GM23248 (cell line): Measurements from ENCODE around the gene SCD5. TPM values are rescaled to one million over a fixed set of nuclear protein-coding genes. Genes with fewer than 3 reads are reported as not detected.
"Not testable (repeated sequence)": the region's sequence is repeated elsewhere in the genome, so short reads cannot be mapped to it uniquely, and the experiment has no call there.

ENCODE experiments used
- DNase-seq: peaks from one replicate; pipeline ENCODE4 v3.0.0-alpha.2; 2015
- H2AFZ ChIP-seq: fragments of 200-600 bp; sonication (generic); 2 replicates; pipeline ENCODE4 v1.6.1; 2016; ENCODE audit warnings: antibody characterized with exemption
- H3F3A ChIP-seq: fragments of 200-600 bp; sonication (generic); 2 replicates; pipeline ENCODE4 v1.6.1; 2016; ENCODE audit warnings: mild to moderate bottlenecking, antibody characterized with exemption, mixed run types; ENCODE audit not compliant: insufficient read depth
- H3K27ac ChIP-seq: fragments of 200-600 bp; sonication (generic); 2 replicates; pipeline ENCODE4 v1.5.1; 2016; ENCODE audit warnings: mild to moderate bottlenecking
- H3K27me3 ChIP-seq: fragments of 200-600 bp; sonication (generic); replicated peaks from 2 replicates; pipeline ENCODE4 v1.6.1; 2016; ENCODE audit warnings: mild to moderate bottlenecking; ENCODE audit not compliant: insufficient read depth
- H3K36me3 ChIP-seq: fragments of 200-600 bp; sonication (generic); 2 replicates; pipeline ENCODE4 v1.6.1; 2016; ENCODE audit warnings: low read depth, mild to moderate bottlenecking
- H3K4me1 ChIP-seq: fragments of 200-600 bp; sonication (generic); 2 replicates; pipeline ENCODE4 v1.6.1; 2016; ENCODE audit warnings: mild to moderate bottlenecking; ENCODE audit not compliant: insufficient read depth
- H3K4me2 ChIP-seq: fragments of 200-600 bp; sonication (generic); one replicate; pipeline ENCODE4 v1.6.1; 2016; ENCODE audit warnings: mild to moderate bottlenecking; ENCODE audit not compliant: unreplicated experiment
- H3K4me3 ChIP-seq: fragments of 200-600 bp; sonication (generic); 2 replicates; pipeline ENCODE4 v1.5.1; 2016; ENCODE audit warnings: mild to moderate bottlenecking
- H3K79me2 ChIP-seq: fragments of 200-600 bp; sonication (generic); 2 replicates; pipeline ENCODE4 v1.6.1; 2016; ENCODE audit warnings: mild to moderate bottlenecking; ENCODE audit not compliant: insufficient read depth
- H3K9ac ChIP-seq: fragments of 200-600 bp; sonication (generic); 2 replicates; pipeline ENCODE4 v1.6.1; 2016; ENCODE audit warnings: mild to moderate bottlenecking
- H3K9me2 ChIP-seq: fragments of 200-600 bp; sonication (generic); 2 replicates; pipeline ENCODE4 v1.6.1; 2016; ENCODE audit warnings: mixed run types, mild to moderate bottlenecking, moderate library complexity; ENCODE audit not compliant: insufficient read depth
- H3K9me3 ChIP-seq: fragments of 200-600 bp; sonication (generic); one replicate; pipeline ENCODE4 v1.6.1; 2017; ENCODE audit warnings: low read depth
- H4K20me1 ChIP-seq: fragments of 200-600 bp; sonication (generic); 2 replicates; pipeline ENCODE4 v1.6.0; 2016; ENCODE audit not compliant: insufficient read depth
- EZH2 ChIP-seq: fragments of 200-600 bp; sonication (generic); IDR thresholded peaks from 2 replicates; pipeline ENCODE4 v1.6.1; 2018; ENCODE audit warnings: antibody characterized with exemption, mild to moderate bottlenecking; ENCODE audit not compliant: insufficient read depth, poor library complexity, severe bottlenecking
- EZH2phosphoT487 ChIP-seq: fragments of 200-600 bp; sonication (generic); IDR thresholded peaks from 2 replicates; pipeline ENCODE4 v1.6.1; 2018; ENCODE audit warnings: antibody characterized with exemption, moderate library complexity, mild to moderate bottlenecking, low read depth; ENCODE audit not compliant: insufficient read depth
- WGBS, 2 experiments: methylation state at CpG; one replicate each; pipeline ENCODE4 v1.1.6; 2015 to 2017; ENCODE audit warnings: low lambda C conversion rate in 2 of 2, low coverage in 1 of 2; ENCODE audit errors: missing lambda C conversion rate in 2 of 2; 5-methylcytosine and 5-hydroxymethylcytosine counted together
- in situ Hi-C: fragments of 300-500 bp; cut with MboI; formaldehyde crosslinking; loops from 2 replicates; pipeline ENCODE4 v1.15.0; 2020
- polyA plus RNA-seq: library from polyadenylated mRNA; unstranded; fragments of >200 nt; fragmentation: Nextera tagmentation; extraction: Ambion mirVana; gene quantifications from 2 replicates; pipeline ENCODE4 v1.2.1, GENCODE V29; 2016
- total RNA-seq: library from RNA; depleted of rRNA; stranded (reverse); fragments of >200 nt; shearing (Covaris generic); gene quantifications from 2 replicates; pipeline ENCODE4 v1.2.3, GENCODE V29; 2014; rRNA removed

Gene SCD5
- total RNA-seq (37.6 and 39.8 TPM in 2 replicates), polyA plus RNA-seq (12.5 TPM in 2 replicates)

DNA sequence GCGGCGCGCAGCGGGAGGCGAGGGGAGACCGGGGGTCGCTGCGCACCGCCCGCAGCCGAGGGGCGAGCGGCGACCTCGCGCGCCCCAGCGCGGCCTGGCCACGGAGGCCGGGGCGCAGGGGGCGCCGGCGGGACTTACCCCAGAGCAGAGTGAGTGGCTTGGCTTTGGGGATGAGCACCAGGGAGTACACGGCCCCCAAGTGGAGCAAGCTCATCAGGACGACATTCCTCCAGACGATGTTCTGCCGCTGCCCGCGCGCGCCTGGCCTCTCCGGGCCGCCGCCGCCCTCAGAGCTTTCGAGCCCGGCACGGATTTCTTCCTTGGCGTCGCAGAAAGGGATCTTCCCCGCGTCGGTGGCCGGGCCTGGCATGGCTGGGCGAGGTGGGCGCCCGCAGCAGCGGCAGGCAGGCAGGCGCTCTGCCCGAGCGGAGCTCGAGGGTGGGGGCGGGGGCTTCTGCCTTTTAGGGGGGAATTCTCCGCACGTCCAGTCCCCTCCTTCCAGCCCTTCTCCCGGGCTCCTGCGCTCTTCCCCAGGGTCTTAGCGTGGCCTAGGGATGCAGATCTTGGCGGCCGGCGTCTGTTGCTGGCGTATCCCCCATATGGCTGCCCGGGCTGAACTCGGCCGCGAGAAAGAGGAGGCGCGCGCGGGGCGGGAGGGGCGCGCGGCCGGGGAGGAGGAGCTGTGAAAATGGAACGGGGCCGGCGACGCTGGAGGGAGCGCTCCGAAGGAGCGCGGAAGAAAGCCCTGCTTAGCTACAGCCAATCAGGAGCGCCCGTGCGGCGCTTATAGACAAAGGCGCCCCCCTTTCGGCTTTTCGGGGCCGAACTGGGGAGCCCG is at the start of gene SCD5:
Gene SCD5, minus strand, starts transcription at position 629 of the 838 bp plus-strand sequence. Its CDS starts 259 bp downstream, at position 370.
- peak within 1 kb of the TSS; percentile 77 for H2AFZ ChIP-seq
- DNase-seq: peak; percentile 96
- H4K20me1 ChIP-seq: no peaks in the 10 kb centered on the region
- TF ChIP-seq EZH2phosphoT487: no peak
- H3K79me2 ChIP-seq: peaks cover 40% of the 10 kb centered on the region
- peaks cover 18% of the 10 kb centered on the region for H3F3A ChIP-seq
- H3K4me1 ChIP-seq: peaks cover 17% of the 10 kb centered on the region
- H3K4me3 ChIP-seq: peak within 1 kb of the TSS; percentile 83
- in situ Hi-C loops: no loop called here
- H3K9me2 ChIP-seq: no peaks in the 10 kb centered on the region
- peak within 1 kb of the TSS; percentile 82 for H3K4me2 ChIP-seq
- no peaks in the 10 kb centered on the region for H3K27me3 ChIP-seq
- H3K27ac ChIP-seq: no peak within 1 kb of the TSS
- 1 to 2% methylated on average over 63 to 94 of the region's 94 CpGs for whole genome bisulfite sequencing, 2 experiments
- H3K9ac ChIP-seq: peak within 1 kb of the TSS; percentile 73
- H3K36me3 ChIP-seq: no peaks in the 10 kb centered on the region
- H3K9me3 ChIP-seq: no peaks in the 10 kb centered on the region

DNA sequence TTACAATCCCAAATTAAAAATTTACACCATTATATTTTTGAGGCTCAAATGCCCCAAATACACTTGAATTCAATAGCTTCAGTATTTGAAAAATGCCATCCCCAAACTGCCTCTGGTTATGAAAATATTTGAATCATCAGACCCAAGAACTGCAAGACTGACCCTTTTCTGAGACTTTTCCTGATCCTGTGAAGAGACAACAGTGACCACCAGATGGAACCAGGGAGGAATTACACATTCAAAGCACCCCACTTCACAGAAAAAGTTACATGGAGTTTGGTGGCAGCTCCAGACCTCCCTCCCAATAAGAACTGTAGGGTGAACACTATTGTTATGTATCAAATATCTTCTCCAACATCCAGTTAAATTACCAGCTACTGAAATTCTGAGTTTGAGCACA is 44.0 kb upstream of the SCD5 start:
- peak; percentile 68 for DNase-seq
- Histone ChIP-seq H3K79me2 (peaks cover 88% of the 10 kb centered on the region), H3K9ac (no peak overlapping the region), H3K36me3 (peaks cover 94% of the 10 kb centered on the region), H3K9me2 (no peaks in the 10 kb centered on the region), H3K4me1 (no peaks in the 10 kb centered on the region), H3F3A (peaks cover 55% of the 10 kb centered on the region), H3K27me3 (no peaks in the 10 kb centered on the region), H3K27ac (no peak overlapping the region), H3K4me3 (no peak overlapping the region), H3K9me3 (no peaks in the 10 kb centered on the region), H3K4me2 (no peak overlapping the region), H4K20me1 (no peaks in the 10 kb centered on the region), H2AFZ (no peak overlapping the region)
- in situ Hi-C loops: no loop called here
- TF ChIP-seq EZH2phosphoT487 (no peak), EZH2 (no peak)

DNA sequence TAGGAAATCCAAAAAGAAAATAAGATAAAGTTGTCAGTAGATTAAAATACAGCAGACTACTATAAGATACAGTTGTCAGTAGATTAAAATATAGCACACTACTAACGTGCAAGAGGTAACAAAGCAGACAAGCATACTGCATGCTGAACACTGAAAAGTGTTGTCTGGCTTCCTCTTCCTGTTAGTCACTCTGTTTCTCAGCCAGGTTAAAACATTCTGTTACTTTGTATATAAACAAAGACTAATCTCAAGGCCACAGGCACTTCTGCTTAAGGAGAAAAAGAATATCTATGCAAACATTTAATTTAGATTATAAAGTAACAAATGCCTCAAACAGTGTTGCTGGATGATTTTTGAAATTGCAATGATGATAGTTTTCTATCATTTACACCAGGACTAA is 41.0 kb upstream of the SCD5 start:
- H3K9me2 ChIP-seq: no peaks in the 10 kb centered on the region
- no peak overlapping the region for H3K4me3 ChIP-seq
- H3K4me2 ChIP-seq: no peak overlapping the region
- no peaks in the 10 kb centered on the region for H3K9me3 ChIP-seq
- H3K4me1 ChIP-seq: peaks cover 4% of the 10 kb centered on the region; the same call in 1 of the 2 replicates
- peaks cover 67% of the 10 kb centered on the region for H3F3A ChIP-seq
- 88% methylated on average over 1 of the region's 1 CpG for whole genome bisulfite sequencing, 2 experiments
- H3K27ac ChIP-seq: no peak overlapping the region
- no peak overlapping the region for H3K9ac ChIP-seq
- in situ Hi-C loops: no loop called here
- H3K79me2 ChIP-seq: peaks cover 88% of the 10 kb centered on the region
- no peak overlapping the region for H2AFZ ChIP-seq
- H3K36me3 ChIP-seq: peaks cover 90% of the 10 kb centered on the region
- TF ChIP-seq EZH2 (no peak), EZH2phosphoT487 (no peak)
- no peaks in the 10 kb centered on the region for H3K27me3 ChIP-seq
- no peaks in the 10 kb centered on the region for H4K20me1 ChIP-seq
- peak; percentile 20 for DNase-seq

DNA sequence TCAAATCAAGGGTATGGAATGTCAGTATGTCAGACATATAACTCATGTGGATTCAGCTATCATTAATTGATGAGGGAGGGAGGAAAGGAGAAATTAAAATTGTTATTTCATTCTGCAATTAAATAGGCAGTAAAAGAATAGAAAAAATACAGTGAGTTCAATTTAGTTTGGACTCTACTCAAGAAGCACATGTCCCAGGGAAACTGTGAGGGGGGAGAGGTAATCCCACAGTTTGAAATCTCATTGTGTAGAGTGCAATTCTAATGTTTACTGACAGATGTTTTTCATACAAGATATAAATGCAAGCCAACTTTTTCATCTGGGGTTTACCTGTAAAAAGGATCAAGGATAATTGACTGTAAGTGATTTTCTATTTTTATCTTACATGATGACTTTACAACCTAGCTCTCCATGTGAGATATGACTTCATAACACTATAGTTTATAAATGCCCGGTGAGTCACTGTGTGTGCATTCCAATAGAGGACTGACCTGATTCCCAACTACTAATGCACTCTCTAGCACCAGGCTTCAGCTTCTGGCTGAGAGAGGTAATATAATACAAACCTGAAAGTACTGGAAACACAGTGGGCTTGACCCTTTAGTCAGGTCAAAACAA is 35.2 kb upstream of the SCD5 start:
- Histone ChIP-seq H4K20me1 (peaks cover 4% of the 10 kb centered on the region; the same call in 1 of the 2 replicates), H3K9me3 (no peaks in the 10 kb centered on the region), H3K36me3 (peaks cover 70% of the 10 kb centered on the region), H3K9ac (peak overlapping the region; percentile 30), H3K9me2 (no peaks in the 10 kb centered on the region), H3K27ac (peak overlapping the region; percentile 67), H2AFZ (no peak overlapping the region), H3K4me2 (no peak overlapping the region), H3K79me2 (peaks cover 95% of the 10 kb centered on the region), H3K4me1 (peaks cover 15% of the 10 kb centered on the region), H3K27me3 (no peaks in the 10 kb centered on the region), H3K4me3 (no peak overlapping the region), H3F3A (peaks cover 63% of the 10 kb centered on the region)
- DNase-seq: peak; percentile 96
- in situ Hi-C loops: no loop called here
- WGBS, 2 experiments: 0% methylated on average over 1 of the region's 1 CpG
- TF ChIP-seq EZH2: no peak
- no peak for TF ChIP-seq EZH2phosphoT487

DNA sequence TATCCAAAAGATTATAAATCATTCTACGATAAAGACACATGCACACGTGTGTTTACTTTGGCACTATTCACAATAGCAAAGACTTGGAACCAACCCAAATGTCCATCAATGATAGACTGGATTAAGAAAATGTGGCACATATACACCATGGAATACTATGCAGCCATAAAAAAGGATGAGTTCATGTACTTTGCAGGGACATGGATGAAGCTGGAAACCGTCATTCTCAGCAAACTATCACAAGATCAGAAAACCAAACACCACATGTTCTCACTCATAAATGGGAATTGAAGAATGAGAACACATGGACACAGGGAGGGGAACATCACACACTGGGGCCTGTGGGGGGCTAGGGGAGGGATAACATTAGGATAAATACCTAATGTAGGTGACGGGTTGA is 34.5 kb upstream of the SCD5 start:
- WGBS, 2 experiments: 77 to 82% methylated on average over 4 of the region's 4 CpGs
- in situ Hi-C loops, H3K4me2 ChIP-seq, H2AFZ ChIP-seq, H3K9ac ChIP-seq, H3K4me3 ChIP-seq, DNase-seq, H3K27me3 ChIP-seq, H4K20me1 ChIP-seq, H3K9me2 ChIP-seq, H3K9me3 ChIP-seq: not testable (repeated sequence)
- Histone ChIP-seq H3F3A (peaks cover 59% of the 10 kb centered on the region), H3K27ac (peak overlapping the region; percentile 67), H3K79me2 (peaks cover 93% of the 10 kb centered on the region), H3K36me3 (peaks cover 70% of the 10 kb centered on the region), H3K4me1 (peaks cover 15% of the 10 kb centered on the region)
